ENCODE measurements around the gene IQGAP3. TPM values are rescaled to one million over a fixed set of nuclear protein-coding genes. Genes with fewer than 3 reads are reported as not detected.

IQGAP3 gene
- total RNA-seq, 4 donors from 2014 or later, result 0.09 to 13.2 TPM; not detected in 2

GRCh38 chr1:156598125-156598524 is 25.8 kb upstream of the IQGAP3 start:
- no peak for DNase-seq
- no peak for TF ChIP-seq POLR2A (IDR thresholded peaks at IDR 0.05)
- no peak for TF ChIP-seq CTCF (IDR thresholded peaks at IDR 0.05)
- H3K4me3 ChIP-seq, result no peak overlapping the region
- no peaks in the 10 kb centered on the region for H3K27me3 ChIP-seq
- no peaks in the 10 kb centered on the region for H3K36me3 ChIP-seq
- H3K9me3 ChIP-seq, result no peaks in the 10 kb centered on the region
- H3K4me1 ChIP-seq, result peaks cover 0 to 11% of the 10 kb centered on the region in 2 donors
- intact Hi-C loops (cut with DNase I; ENCODE audit: low total_unique reads), result no loop called here
- H3K27ac ChIP-seq, result no peak overlapping the region

GRCh38 chr1:156596426-156596825 is 24.1 kb upstream of the IQGAP3 start:
- DNase-seq, result no peak
- TF ChIP-seq POLR2A (IDR thresholded peaks at IDR 0.05) (no peak), CTCF (IDR thresholded peaks at IDR 0.05) (no peak)
- H3K9me3 ChIP-seq, result no peaks in the 10 kb centered on the region
- H3K4me1 ChIP-seq, result peaks cover 0 to 11% of the 10 kb centered on the region in 2 donors
- intact Hi-C loops (cut with DNase I; ENCODE audit: low total_unique reads), result no loop called here
- H3K4me3 ChIP-seq, result no peak overlapping the region
- H3K36me3 ChIP-seq, result no peaks in the 10 kb centered on the region
- H3K27ac ChIP-seq, result no peak overlapping the region
- no peaks in the 10 kb centered on the region for H3K27me3 ChIP-seq

GRCh38 chr1:156595016-156595415 is 22.7 kb upstream of the IQGAP3 start:
- Histone ChIP-seq H3K9me3 (no peaks in the 10 kb centered on the region), H3K27me3 (no peaks in the 10 kb centered on the region), H3K4me1 (no peaks in the 10 kb centered on the region), H3K4me3 (no peak overlapping the region), H3K27ac (no peak overlapping the region), H3K36me3 (no peaks in the 10 kb centered on the region)
- DNase-seq, result no peak
- intact Hi-C loops (cut with DNase I; ENCODE audit: low total_unique reads), result no loop called here
- TF ChIP-seq POLR2A (IDR thresholded peaks at IDR 0.05) (no peak), CTCF (IDR thresholded peaks at IDR 0.05) (no peak)

- no peak overlapping the region for H3K4me3 ChIP-seq
- DNase-seq, result no peak
- H3K36me3 ChIP-seq, result no peaks in the 10 kb centered on the region
- no peaks in the 10 kb centered on the region for H3K9me3 ChIP-seq
- no peak for TF ChIP-seq CTCF (IDR thresholded peaks at IDR 0.05)
- no peak overlapping the region for H3K27ac ChIP-seq
- no peaks in the 10 kb centered on the region for H3K4me1 ChIP-seq
- no peaks in the 10 kb centered on the region for H3K27me3 ChIP-seq
- intact Hi-C loops (cut with DNase I; ENCODE audit: low total_unique reads), result no loop called here
Measured at GRCh38 chr1:156594190-156594589, 21.8 kb upstream of the IQGAP3 start.

GRCh38 chr1:156593661-156593989 is 21.3 kb upstream of the IQGAP3 start:
- Histone ChIP-seq H3K4me3 (no peak overlapping the region), H3K36me3 (no peaks in the 10 kb centered on the region), H3K27me3 (no peaks in the 10 kb centered on the region), H3K27ac (no peak overlapping the region), H3K4me1 (no peaks in the 10 kb centered on the region), H3K9me3 (no peaks in the 10 kb centered on the region)
- TF ChIP-seq POLR2A (IDR thresholded peaks at IDR 0.05), result no peak
- no peak for TF ChIP-seq CTCF (IDR thresholded peaks at IDR 0.05)
- DNase-seq, result no peak
- intact Hi-C loops (cut with DNase I; ENCODE audit: low total_unique reads), result no loop called here

Data from uterus (tissue), 4 donors.